ENCODE data around the gene DDX25. TPM values are rescaled to one million over a fixed set of nuclear protein-coding genes. Genes with fewer than 3 reads are reported as not detected.

DDX25 gene
- total and polyA plus RNA-seq, 2 of the 4 experiments (the other 2 are of a cell fraction): under 0.01 TPM; not detected in 1

DNA sequence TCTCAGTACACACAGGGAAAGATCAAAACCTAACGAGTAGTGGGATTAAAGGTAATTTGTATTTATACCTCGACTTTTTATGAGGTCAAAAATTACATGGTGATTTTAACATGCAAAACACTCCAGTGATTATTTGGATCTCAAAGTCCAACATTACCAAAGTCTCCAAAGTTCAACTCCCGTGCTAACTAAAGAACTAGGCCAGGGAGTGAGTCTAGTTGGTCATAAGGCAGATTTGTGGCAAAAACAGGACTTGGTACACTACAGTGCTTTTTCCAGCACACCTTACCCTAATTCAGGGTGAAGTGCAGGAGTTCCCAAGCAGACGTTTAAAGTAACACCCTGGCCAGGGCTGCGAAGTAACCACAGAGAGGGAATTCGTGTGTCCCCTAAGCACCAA is 2.4 kb upstream of the DDX25 start:
- no CpG with 5 or more reads among the region's 6 CpGs for WGBS, 2 experiments (ENCODE audit: extremely low coverage in 2 of 2, insufficient read length in 1 of 2)
- in situ Hi-C loops (cut with MboI; ENCODE audit: low sequenced_read_pairs): no loop called here
- BruUV-seq (replicated peaks): no TSS peak

More for the DNA sequence above, 2.4 kb upstream of the DDX25 start:
- no peak overlapping the region for H3K4me3 ChIP-seq (ENCODE audit: insufficient read depth, low read depth, low read length)
- ChIA-PET CTCF (no interaction called here), POLR2A (ENCODE audit: unreplicated experiment) (no interaction called here)
- H4K20me1 ChIP-seq (ENCODE audit: insufficient read depth, low read length): no peaks in the 10 kb centered on the region
- peaks cover 7% of the 10 kb centered on the region for H3K36me3 ChIP-seq (ENCODE audit: control insufficient read depth, insufficient read depth, low read length)
- H3K14ac ChIP-seq (replicated peaks; ENCODE audit: low read depth, low read length): no peak overlapping the region
- TF ChIP-seq, protein P1, sequence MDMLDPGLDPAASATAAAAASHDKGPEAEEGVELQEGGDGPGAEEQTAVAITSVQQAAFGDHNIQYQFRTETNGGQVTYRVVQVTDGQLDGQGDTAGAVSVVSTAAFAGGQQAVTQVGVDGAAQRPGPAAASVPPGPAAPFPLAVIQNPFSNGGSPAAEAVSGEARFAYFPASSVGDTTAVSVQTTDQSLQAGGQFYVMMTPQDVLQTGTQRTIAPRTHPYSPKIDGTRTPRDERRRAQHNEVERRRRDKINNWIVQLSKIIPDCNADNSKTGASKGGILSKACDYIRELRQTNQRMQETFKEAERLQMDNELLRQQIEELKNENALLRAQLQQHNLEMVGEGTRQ (IDR thresholded peaks at IDR 0.05; ENCODE audit: low read depth, low read length): no peak
- TF ChIP-seq CEBPB (IDR thresholded peaks at IDR 0.05; ENCODE audit: low read depth, low read length): no peak
- TF ChIP-seq MAZ (IDR thresholded peaks at IDR 0.05; ENCODE audit: borderline replicate concordance, low read depth, low read length): no peak
- TF ChIP-seq RAD21 (IDR thresholded peaks at IDR 0.05; ENCODE audit: low read length): no peak
- TF ChIP-seq RFX5 (IDR thresholded peaks at IDR 0.05; ENCODE audit: low read depth, low read length): no peak
- TF ChIP-seq SMC3 (IDR thresholded peaks at IDR 0.05; ENCODE audit: low read depth, low read length): no peak
- TF ChIP-seq BHLHE40 (IDR thresholded peaks at IDR 0.05; ENCODE audit: low read depth, low read length): no peak
- no peak for TF ChIP-seq MXI1 (IDR thresholded peaks at IDR 0.05; ENCODE audit: borderline replicate concordance, low read depth, low read length)
- TF ChIP-seq NFE2L2 (IDR thresholded peaks at IDR 0.05; ENCODE audit: low read depth, low read length): no peak
- TF ChIP-seq, protein P2, sequence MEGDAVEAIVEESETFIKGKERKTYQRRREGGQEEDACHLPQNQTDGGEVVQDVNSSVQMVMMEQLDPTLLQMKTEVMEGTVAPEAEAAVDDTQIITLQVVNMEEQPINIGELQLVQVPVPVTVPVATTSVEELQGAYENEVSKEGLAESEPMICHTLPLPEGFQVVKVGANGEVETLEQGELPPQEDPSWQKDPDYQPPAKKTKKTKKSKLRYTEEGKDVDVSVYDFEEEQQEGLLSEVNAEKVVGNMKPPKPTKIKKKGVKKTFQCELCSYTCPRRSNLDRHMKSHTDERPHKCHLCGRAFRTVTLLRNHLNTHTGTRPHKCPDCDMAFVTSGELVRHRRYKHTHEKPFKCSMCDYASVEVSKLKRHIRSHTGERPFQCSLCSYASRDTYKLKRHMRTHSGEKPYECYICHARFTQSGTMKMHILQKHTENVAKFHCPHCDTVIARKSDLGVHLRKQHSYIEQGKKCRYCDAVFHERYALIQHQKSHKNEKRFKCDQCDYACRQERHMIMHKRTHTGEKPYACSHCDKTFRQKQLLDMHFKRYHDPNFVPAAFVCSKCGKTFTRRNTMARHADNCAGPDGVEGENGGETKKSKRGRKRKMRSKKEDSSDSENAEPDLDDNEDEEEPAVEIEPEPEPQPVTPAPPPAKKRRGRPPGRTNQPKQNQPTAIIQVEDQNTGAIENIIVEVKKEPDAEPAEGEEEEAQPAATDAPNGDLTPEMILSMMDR (conservative IDR thresholded peaks at IDR 0.05; ENCODE audit: low read depth, low read length): no peak
- no peak for TF ChIP-seq RCOR1 (IDR thresholded peaks at IDR 0.05; ENCODE audit: insufficient replicate concordance, low read length)
- no peak for TF ChIP-seq MAFK (IDR thresholded peaks at IDR 0.05; ENCODE audit: low read depth, low read length)
- TF ChIP-seq POLR2A (IDR thresholded peaks at IDR 0.05; ENCODE audit: low read depth, low read length): no peak
- peak overlapping the region; percentile 17; the same call in 1 of the 2 replicates for H3K4me2 ChIP-seq (ENCODE audit: low read depth, low read length)
- H3K79me1 ChIP-seq (ENCODE audit: low read depth in 1 of 2, low read length in 2 of 2): peaks cover 15 to 30% of the 10 kb centered on the region in 2 experiments; a peak in 3 of 4 replicates
- no peak for ATAC-seq (ENCODE audit: low read depth)
- no peak overlapping the region for H3K27ac ChIP-seq (ENCODE audit: insufficient read depth, low read length)
- no peak overlapping the region for H2BK20ac ChIP-seq (ENCODE audit: low read depth, low read length)
- H4K8ac ChIP-seq (ENCODE audit: low read depth in 2 of 2, low read length in 2 of 2): no peak overlapping the region
- H2BK15ac ChIP-seq (ENCODE audit: low read depth, low read length): no peak overlapping the region
- no peak overlapping the region for H3K18ac ChIP-seq (ENCODE audit: low read depth, low read length)
- H2AK5ac ChIP-seq (ENCODE audit: low read depth, low read length): no peak overlapping the region
- no peak overlapping the region for H3K23ac ChIP-seq (ENCODE audit: low read depth, low read length)
- H4K91ac ChIP-seq (ENCODE audit: insufficient read depth, low read depth, low read length): no peak overlapping the region
- no peak overlapping the region for H3K4ac ChIP-seq (ENCODE audit: low read depth, low read length)
- 0 out of 2 replicates have a peak, but pooled peaks cover 2% of the 10 kb centered on the region for H3K4me1 ChIP-seq (ENCODE audit: control insufficient read depth, insufficient read depth, low read length)
- H3K9me3 ChIP-seq (ENCODE audit: control insufficient read depth, insufficient read depth, low read length): peaks cover 3% of the 10 kb centered on the region; the same call in 1 of the 2 replicates
- DNase-seq: no peak
- intact Hi-C loops (cut with micrococcal nuclease): no loop called here
- H2BK5ac ChIP-seq (ENCODE audit: low read depth, low read length, poor library complexity, severe bottlenecking): no peak overlapping the region
- H2AFZ ChIP-seq (replicated peaks; ENCODE audit: low read length, poor library complexity): no peak overlapping the region
- H2BK120ac ChIP-seq (ENCODE audit: low read depth, low read length): no peak overlapping the region
- peaks cover 16% of the 10 kb centered on the region for H3K27me3 ChIP-seq (ENCODE audit: control insufficient read depth, insufficient read depth, low read length)
- H3K9ac ChIP-seq (ENCODE audit: low read depth, low read length): no peak overlapping the region
- H3K56ac ChIP-seq (ENCODE audit: extremely low read depth, insufficient read depth, low read length): no peak overlapping the region
- dilution Hi-C loops (cut with HindIII; ENCODE audit: low sequenced_read_pairs, unreplicated experiment): loop anchor here (25.0 kb wide), 1 partner anchor 310 kb away; the partner anchor contains the start of genes FAM118B and RPUSD4
- H4K5ac ChIP-seq (ENCODE audit: low read depth, low read length): no peak overlapping the region
- H3K9me1 ChIP-seq (ENCODE audit: insufficient read depth, low read length): no peaks in the 10 kb centered on the region; the same call in 1 of the 2 replicates
- no peak overlapping the region for H2AK9ac ChIP-seq (replicated peaks; ENCODE audit: low read depth, low read length, poor library complexity)

All from IMR-90 (cell line).